T-cell (primary cell): ENCODE data around the gene ELK3. TPM values are rescaled to one million over a fixed set of nuclear protein-coding genes. Genes with fewer than 3 reads are reported as not detected.

Experiments
- ATAC-seq, 4 experiments: fragments of 200-7000 bp in 3 of 4; fragments of 150-1000 bp in 1 of 4; cut with Tn5 transposase; replicated peaks in 1 of 4; 1 replicate in 3 of 4; 2 replicates in 1 of 4; pipeline ENCODE4 v1.10.0; 2021; ENCODE audit warnings: moderate library complexity in 3 of 4, mild to moderate bottlenecking in 2 of 4, moderate number of reproducible peaks in 1 of 4
- CTCF ChIA-PET, 2 donors: fragments of 300-600 bp; sonication (Branson Sonifier 250); formaldehyde crosslinking; loops; one replicate each; lab custom pipeline; 2022; ENCODE audit warnings: antibody characterized with exemption in 2 of 2; lab: Charles Lee
- POLR2A ChIA-PET, 2 donors: fragments of 300-600 bp; sonication (Branson Sonifier 250); formaldehyde crosslinking; loops; one replicate each; lab custom pipeline; 2022; ENCODE audit warnings: antibody characterized with exemption in 2 of 2; lab: Charles Lee
- DNase-seq, 35 experiments: peaks; one replicate each; pipeline versions ENCODE4 v3.0.0 to v3.0.0-alpha.2; 2013 to 2023
- H3K27ac ChIP-seq: one replicate; pipeline ENCODE4 v1.5.1; 2013; ENCODE audit warnings: low read length
- H3K27me3 ChIP-seq, 2 experiments: replicated peaks in 1 of 2; 1 replicate in 1 of 2; 2 replicates in 1 of 2; pipeline versions ENCODE4 v1.6.1 to v1.7.0; 2013; ENCODE audit warnings: low read length in 1 of 2, mixed read lengths in 1 of 2; ENCODE audit not compliant: control insufficient read depth in 2 of 2, insufficient read depth in 2 of 2; ENCODE audit errors: extremely low read depth in 1 of 2
- H3K36me3 ChIP-seq, 2 donors: 1 replicate in 1 of 2; 2 replicates in 1 of 2; pipeline versions ENCODE4 v1.6.1 to v1.7.0; 2013; ENCODE audit warnings: low read length in 1 of 2; ENCODE audit not compliant: control insufficient read depth in 2 of 2, insufficient read depth in 1 of 2; ENCODE audit errors: extremely low read depth in 1 of 2
- H3K4me1 ChIP-seq, 2 experiments: 1 replicate in 1 of 2; 2 replicates in 1 of 2; pipeline versions ENCODE4 v1.6.1 to v1.7.0; 2013; ENCODE audit warnings: low read length in 2 of 2, mixed read lengths in 1 of 2; ENCODE audit not compliant: insufficient read depth in 2 of 2, control insufficient read depth in 1 of 2; ENCODE audit errors: extremely low read depth in 1 of 2
- H3K4me3 ChIP-seq, 2 donors: 1 replicate in 1 of 2; 2 replicates in 1 of 2; pipeline versions ENCODE4 v1.5.1 to v1.7.0; 2013; ENCODE audit warnings: mild to moderate bottlenecking in 2 of 2, low read length in 1 of 2, moderate library complexity in 1 of 2; ENCODE audit not compliant: control insufficient read depth in 1 of 2; ENCODE audit errors: extremely low read depth in 1 of 2
- H3K9me3 ChIP-seq: 2 replicates; pipeline ENCODE4 v1.7.0; 2013
- H3K27ac Mint-ChIP-seq, 2 donors: one replicate each; pipeline ENCODE4 v1.8.0; 2020 to 2021; ENCODE audit warnings: mild to moderate bottlenecking in 2 of 2, mixed read lengths in 2 of 2
- H3K27me3 Mint-ChIP-seq, 2 donors: one replicate each; pipeline ENCODE4 v1.8.0; 2021 to 2022; ENCODE audit warnings: mixed read lengths in 2 of 2
- H3K36me3 Mint-ChIP-seq: one replicate; pipeline ENCODE4 v1.8.0; 2021; ENCODE audit warnings: mixed read lengths
- H3K4me1 Mint-ChIP-seq, 3 donors: one replicate each; pipeline ENCODE4 v1.8.0; 2020 to 2022; ENCODE audit warnings: mixed read lengths in 3 of 3, mild to moderate bottlenecking in 1 of 3
- H3K4me3 Mint-ChIP-seq, 3 donors: one replicate each; pipeline ENCODE4 v1.8.0; 2020 to 2022; ENCODE audit warnings: mild to moderate bottlenecking in 3 of 3, mixed read lengths in 3 of 3, moderate library complexity in 3 of 3
- H3K9me3 Mint-ChIP-seq, 3 donors: one replicate each; pipeline ENCODE4 v1.8.0; 2020 to 2022; ENCODE audit warnings: mixed read lengths in 3 of 3
- WGBS: methylation state at CpG from one replicate; pipeline ENCODE4 v1.1.5; 2013; ENCODE audit warnings: missing lambda C conversion rate; ENCODE audit not compliant: insufficient coverage; 5-methylcytosine and 5-hydroxymethylcytosine counted together
- total RNA-seq, 35 experiments: library from RNA in 6 of 35; stranded (reverse) in 6 of 35; fragments of 120-200 nt in 1 of 35; gene quantifications; one replicate each; pipeline versions ENCODE4 v1.2.1 to v1.2.4 and lab custom pipeline; 2013 to 2026

ELK3 gene
- total RNA-seq, 5 donors from 2014 or later (not counting 1 experiment from before 2014, with no cell fraction given) = 33.8 to 62.7 (median 55.5) TPM

GRCh38 chr12:96219700-96220206 is 25.6 kb downstream of the ELK3 start:
- no peak overlapping the region for H3K4me3 Mint-ChIP-seq
- H3K27ac ChIP-seq = no peak overlapping the region
- no peaks in the 10 kb centered on the region for H3K9me3 Mint-ChIP-seq
- no peak for DNase-seq
- H3K27me3 ChIP-seq = no peaks in the 10 kb centered on the region
- ChIA-PET CTCF (interaction anchor here in 1 of 2 donors (0.9 kb wide), 1 partner anchor 156 kb away, joined by 4 read pairs; no protein-coding TSS in a partner anchor), POLR2A (no interaction called here)
- H3K4me1 Mint-ChIP-seq = peaks cover 26 to 62% (median 58%) of the 10 kb centered on the region in 3 donors
- H3K4me3 ChIP-seq = no peak overlapping the region
- peaks cover 25% of the 10 kb centered on the region for H3K36me3 Mint-ChIP-seq
- H3K4me1 ChIP-seq = peaks cover under 1 to 28% of the 10 kb centered on the region in 2 experiments
- H3K27me3 Mint-ChIP-seq = no peaks in the 10 kb centered on the region
- peak overlapping the region in 1 of 2 donors; percentile 19 for H3K27ac Mint-ChIP-seq
- no peak for ATAC-seq
- WGBS = 79% methylated on average over 12 of the region's 15 CpGs
- peaks cover 0 to 31% of the 10 kb centered on the region in 2 donors for H3K36me3 ChIP-seq
- H3K9me3 ChIP-seq = no peaks in the 10 kb centered on the region

DNA sequence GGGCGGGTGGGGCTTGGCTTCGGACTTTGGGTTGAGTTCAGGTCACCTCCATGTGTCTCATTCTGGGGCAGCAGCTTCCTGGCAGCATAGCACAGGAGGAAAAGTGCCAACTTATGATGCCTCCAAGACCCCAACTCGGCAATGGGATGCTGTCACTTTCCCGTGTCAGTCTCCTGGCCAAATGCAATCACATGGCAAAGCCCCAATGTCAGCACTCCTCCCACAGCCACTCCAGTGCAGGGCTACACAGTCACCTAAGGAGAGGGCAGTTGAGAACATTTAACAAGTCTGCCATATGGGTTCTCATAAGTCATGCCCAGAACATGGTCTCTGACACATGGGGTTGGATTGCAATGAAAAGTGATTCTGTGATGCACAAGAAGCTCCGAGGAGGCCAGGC is 26.7 kb downstream of the ELK3 start:
- peaks cover 0 to 18% of the 10 kb centered on the region in 2 experiments for H3K4me1 ChIP-seq
- no peaks in the 10 kb centered on the region for H3K27me3 ChIP-seq
- ChIA-PET POLR2A (interaction anchor here in 1 of 2 donors (0.6 kb wide), 1 partner anchor 155 kb away, joined by 6 read pairs; no protein-coding TSS in a partner anchor), CTCF (interaction anchor here (0.6 to 0.9 kb wide), 3 partner anchors 83 to 925 kb away, joined by 3 to 5 read pairs (median 4); no protein-coding TSS in a partner anchor)
- H3K27ac ChIP-seq = no peak overlapping the region
- 70% methylated on average over 5 of the region's 5 CpGs for WGBS
- no peaks in the 10 kb centered on the region for H3K9me3 ChIP-seq
- peaks cover 0 to 42% of the 10 kb centered on the region in 2 donors for H3K36me3 ChIP-seq
- no peak overlapping the region for H3K4me3 ChIP-seq
- Mint-ChIP-seq H3K4me3 (no peak overlapping the region), H3K27me3 (no peaks in the 10 kb centered on the region), H3K4me1 (peaks cover 15 to 61% (median 55%) of the 10 kb centered on the region in 3 donors), H3K36me3 (peaks cover 34% of the 10 kb centered on the region), H3K9me3 (no peaks in the 10 kb centered on the region), H3K27ac (no peak overlapping the region)
- no peak for DNase-seq
- no peak for ATAC-seq

- Histone ChIP-seq H3K4me1 (peaks cover 0 to 15% of the 10 kb centered on the region in 2 experiments), H3K27ac (no peak overlapping the region), H3K9me3 (no peaks in the 10 kb centered on the region), H3K36me3 (peaks cover 0 to 43% of the 10 kb centered on the region in 2 donors), H3K4me3 (no peak overlapping the region), H3K27me3 (no peaks in the 10 kb centered on the region)
- Mint-ChIP-seq H3K9me3 (no peaks in the 10 kb centered on the region), H3K36me3 (peaks cover 38% of the 10 kb centered on the region), H3K4me1 (peaks cover 12 to 59% (median 54%) of the 10 kb centered on the region in 3 donors), H3K27me3 (no peaks in the 10 kb centered on the region), H3K27ac (no peak overlapping the region), H3K4me3 (no peak overlapping the region)
- WGBS = 100% methylated on average over 3 of the region's 6 CpGs
- DNase-seq (no peak), ATAC-seq (no peak)
- ChIA-PET POLR2A (no interaction called here), CTCF (no interaction called here)
Measured at GRCh38 chr12:96221391-96221790, 27.2 kb downstream of the ELK3 start.

DNA sequence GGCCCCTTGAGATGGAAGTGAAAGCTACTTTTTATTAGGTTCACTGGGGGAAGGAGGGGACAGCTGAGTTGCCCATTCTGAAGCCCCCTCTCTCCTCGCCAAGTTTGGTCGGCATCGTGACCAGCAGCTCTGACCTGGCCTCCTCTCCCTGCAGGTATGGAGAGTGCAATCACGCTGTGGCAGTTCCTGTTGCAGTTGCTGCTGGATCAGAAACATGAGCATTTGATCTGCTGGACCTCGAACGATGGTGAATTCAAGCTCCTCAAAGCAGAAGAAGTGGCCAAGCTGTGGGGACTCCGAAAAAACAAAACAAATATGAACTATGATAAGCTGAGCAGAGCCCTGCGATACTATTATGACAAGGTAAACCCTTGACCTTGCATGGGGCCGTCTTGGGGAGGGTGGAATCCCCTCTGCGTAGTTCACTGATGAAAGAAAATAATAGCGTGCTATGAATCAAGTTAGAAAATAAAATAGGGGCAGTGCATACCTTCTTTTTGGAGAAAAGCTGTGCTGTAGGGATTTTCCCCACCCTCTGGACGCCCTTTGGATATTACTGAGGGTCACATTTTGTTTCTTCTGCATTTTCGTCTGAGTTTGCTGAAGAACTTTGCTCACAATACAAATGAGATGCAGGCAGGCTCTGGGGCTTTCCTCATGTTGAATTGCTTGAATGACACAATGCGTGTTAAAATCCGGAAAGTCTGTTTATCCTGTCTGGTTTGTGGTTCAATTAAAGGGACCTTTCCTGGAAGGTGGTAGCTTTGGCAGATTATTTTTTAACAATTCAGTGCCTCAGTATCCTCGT is 29.4 kb downstream of the ELK3 start:
- Histone ChIP-seq H3K27ac (peak overlapping the region; percentile 10), H3K4me3 (no peak overlapping the region), H3K36me3 (peaks cover 0 to 48% of the 10 kb centered on the region in 2 donors), H3K27me3 (no peaks in the 10 kb centered on the region), H3K4me1 (peaks cover 0 to 13% of the 10 kb centered on the region in 2 experiments), H3K9me3 (no peaks in the 10 kb centered on the region)
- DNase-seq (no peak), ATAC-seq (no peak)
- CTCF ChIA-PET = interaction anchor here in 1 of 2 donors (0.9 to 1.3 kb wide), 2 partner anchors 8 to 11 kb away, joined by 3 read pairs; no protein-coding TSS in a partner anchor
- POLR2A ChIA-PET = interaction anchor here in 1 of 2 donors (0.6 kb wide), 1 partner anchor 63 kb away, joined by 3 read pairs; no protein-coding TSS in a partner anchor
- H3K27me3 Mint-ChIP-seq = no peaks in the 10 kb centered on the region
- H3K4me1 Mint-ChIP-seq = peaks cover 20 to 61% (median 53%) of the 10 kb centered on the region in 3 donors
- H3K27ac Mint-ChIP-seq = peak overlapping the region in 1 of 2 donors; percentile 23
- H3K36me3 Mint-ChIP-seq = peaks cover 53% of the 10 kb centered on the region
- no peaks in the 10 kb centered on the region for H3K9me3 Mint-ChIP-seq
- 81% methylated on average over 13 of the region's 16 CpGs for WGBS
- no peak overlapping the region for H3K4me3 Mint-ChIP-seq

- peaks cover 20 to 57% (median 51%) of the 10 kb centered on the region in 3 donors for H3K4me1 Mint-ChIP-seq
- no peak overlapping the region for H3K27ac Mint-ChIP-seq
- no peak overlapping the region for H3K4me3 Mint-ChIP-seq
- H3K27ac ChIP-seq = no peak overlapping the region
- peaks cover 0 to 51% of the 10 kb centered on the region in 2 donors for H3K36me3 ChIP-seq
- ChIA-PET POLR2A (interaction anchor here in 1 of 2 donors (0.6 kb wide), 2 partner anchors 10 to 163 kb away, joined by 3 to 7 read pairs; no protein-coding TSS in a partner anchor), CTCF (interaction anchor here in 1 of 2 donors (0.9 to 1.3 kb wide), 2 partner anchors 9 to 12 kb away, joined by 3 read pairs; no protein-coding TSS in a partner anchor)
- no peak for DNase-seq
- no peaks in the 10 kb centered on the region for H3K9me3 Mint-ChIP-seq
- peaks cover 0 to 13% of the 10 kb centered on the region in 2 experiments for H3K4me1 ChIP-seq
- no peaks in the 10 kb centered on the region for H3K27me3 ChIP-seq
- ATAC-seq = no peak
- H3K36me3 Mint-ChIP-seq = peaks cover 51% of the 10 kb centered on the region
- no peak overlapping the region for H3K4me3 ChIP-seq
- H3K27me3 Mint-ChIP-seq = no peaks in the 10 kb centered on the region
- H3K9me3 ChIP-seq = no peaks in the 10 kb centered on the region
- WGBS = 100% methylated on average over 3 of the region's 8 CpGs
Measured at GRCh38 chr12:96224219-96224615, 30.0 kb downstream of the ELK3 start.
